ENCODE data around the gene SEPTIN5. TPM values are rescaled to one million over a fixed set of nuclear protein-coding genes. Genes with fewer than 3 reads are reported as not detected.

SEPTIN5 gene
- total and polyA plus RNA-seq, 9 of the 15 experiments (the other 6 are each of a cell fraction or from before 2014, with no cell fraction given): 0.03 to 195 (median 119) TPM

GRCh38 chr22:19728836-19729235, 14.5 kb downstream of the SEPTIN5 start (continued):
- no peak for TF ChIP-seq CEBPZ (IDR thresholded peaks at IDR 0.05; ENCODE audit: borderline replicate concordance, low read depth, low read length)
- no peak for TF ChIP-seq TFE3 (CRISPR knock-in tag; IDR thresholded peaks at IDR 0.05)
- TF ChIP-seq MAFF (IDR thresholded peaks at IDR 0.05; ENCODE audit: low read length): no peak
- TF ChIP-seq RBFOX2 (IDR thresholded peaks at IDR 0.05; ENCODE audit: low read depth, low read length): peak; percentile 19; the same call in 1 of the 2 replicates
- no peak for TF ChIP-seq STAT5B (CRISPR knock-in tag; IDR thresholded peaks at IDR 0.05)
- TF ChIP-seq ZFP36 (IDR thresholded peaks at IDR 0.05; ENCODE audit: low read depth, low read length, partially characterized antibody): peak; percentile 84
- TF ChIP-seq ZNF165 (CRISPR knock-in tag; IDR thresholded peaks at IDR 0.05; ENCODE audit: borderline replicate concordance): 0 out of 2 replicates have a peak, but pooled peaks have one; percentile 3
- no peak for TF ChIP-seq LCOR (CRISPR knock-in tag; IDR thresholded peaks at IDR 0.05)
- no peak for TF ChIP-seq WHSC1 (IDR thresholded peaks at IDR 0.05; ENCODE audit: low read length)
- TF ChIP-seq ZBTB7A (IDR thresholded peaks at IDR 0.05; ENCODE audit: borderline replicate concordance, control insufficient read depth, low read depth, low read length): peak; percentile 8; the same call in 1 of the 2 replicates
- TF ChIP-seq GATA2 (CRISPR knock-in tag; IDR thresholded peaks at IDR 0.05): no peak
